Measurements from ENCODE around the gene MYLK.
"Not testable (repeated sequence)": the region's sequence is repeated elsewhere in the genome, so short reads cannot be mapped to it uniquely, and the experiment has no call there.

The MYLK gene

DNA sequence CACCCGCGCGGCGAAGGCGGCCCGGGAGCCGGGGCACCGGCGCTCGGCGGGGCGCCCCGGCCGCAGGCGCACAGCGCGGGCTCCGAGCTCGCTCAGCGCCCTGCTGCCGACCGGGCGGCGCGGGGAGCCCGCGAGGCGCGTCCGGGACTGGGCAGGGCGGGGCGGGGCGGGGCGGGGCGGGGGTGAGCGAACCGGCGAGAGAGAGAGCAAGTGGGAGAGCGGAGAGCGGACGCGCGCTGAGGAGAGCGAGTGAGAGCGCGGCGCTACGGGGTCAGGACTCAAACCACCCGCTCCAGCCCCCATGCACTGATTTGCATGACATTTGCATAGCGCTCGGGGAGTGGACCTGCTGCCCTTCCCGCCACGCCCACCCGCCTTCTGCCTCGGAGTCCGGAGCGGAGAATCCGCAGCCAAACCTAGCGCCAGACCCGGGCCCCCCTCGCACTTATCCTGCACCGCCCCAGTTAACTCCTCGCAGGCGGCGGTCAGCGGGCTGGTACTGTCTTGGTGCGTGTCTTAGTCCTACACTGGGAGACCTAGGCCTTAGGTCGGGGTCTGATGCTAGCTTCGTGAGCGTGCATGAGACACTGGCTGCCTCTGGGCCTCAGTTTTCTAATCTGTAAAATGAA is at the start of gene MYLK:
TSS of gene MYLK (minus strand) at position 130 of the 629 bp plus-strand sequence. CDS start 90,491 bp downstream, outside the sequence.
- peak; percentile 58 for DNase-seq (ENCODE audit: low read depth)

GRCh38 chr3:123930445-123930844 is 46.3 kb upstream of the MYLK start:
- no peak for DNase-seq (ENCODE audit: low read depth)

GRCh38 chr3:123929325-123929724 is 45.2 kb upstream of the MYLK start:
- no peak for DNase-seq (ENCODE audit: low read depth)

DNA sequence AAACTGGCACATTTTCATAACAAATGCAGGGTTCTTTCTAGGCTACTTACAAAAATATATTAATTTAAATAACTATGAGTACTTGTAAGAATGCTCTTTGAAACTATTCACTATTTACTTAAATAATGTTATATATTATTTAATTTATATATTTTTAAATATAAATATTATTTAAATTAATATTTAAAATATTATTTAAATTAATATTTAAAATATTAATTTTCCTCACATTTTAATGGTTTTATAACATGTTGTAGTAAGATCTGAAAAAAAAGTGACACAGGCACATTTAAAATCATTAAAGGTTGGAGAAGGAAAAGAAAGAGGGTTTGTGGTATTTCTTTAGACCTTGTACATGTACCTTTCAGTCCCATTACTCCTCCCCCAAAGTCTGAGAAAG is 42.3 kb upstream of the MYLK start:
- DNase-seq (ENCODE audit: low read depth): no peak

DNA sequence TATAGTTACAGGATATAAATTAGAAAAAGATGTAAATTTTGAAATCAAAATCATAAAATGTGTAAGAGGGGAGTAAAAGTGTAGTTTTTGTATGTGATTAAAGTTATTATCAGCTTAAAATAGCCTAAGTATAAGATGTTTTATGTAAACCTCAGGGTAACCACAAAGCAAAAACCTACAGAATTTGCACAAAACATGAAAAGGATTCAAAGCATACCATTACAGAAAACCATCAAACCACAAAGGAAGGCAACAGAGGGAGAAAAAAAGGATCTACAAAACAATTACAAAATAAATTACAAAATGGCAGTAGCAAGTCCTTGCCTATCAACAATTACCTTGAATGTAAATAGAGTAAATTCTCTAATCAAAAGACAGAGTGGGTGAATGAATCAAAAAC is 36.7 kb upstream of the MYLK start:
- DNase-seq (ENCODE audit: low read depth): no peak

DNA sequence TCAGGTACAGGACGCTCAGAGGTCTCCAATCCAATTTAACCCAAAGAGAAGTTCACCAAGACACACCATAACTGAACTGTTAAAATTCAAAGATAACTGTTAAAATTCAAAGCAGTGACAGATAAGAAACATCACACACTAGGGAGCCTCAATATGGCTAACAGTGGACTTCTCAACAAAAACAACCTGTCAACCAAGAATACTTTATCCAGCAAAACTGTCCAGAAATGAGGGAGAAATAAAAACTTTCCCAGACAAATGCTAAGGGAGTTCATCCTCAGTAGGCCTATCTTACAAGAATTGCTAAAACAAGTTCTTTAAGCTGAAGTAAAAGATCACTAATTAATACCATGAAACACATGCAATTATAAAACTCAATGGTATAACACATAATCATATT is 36.3 kb upstream of the MYLK start:
- DNase-seq (ENCODE audit: low read depth): no peak

DNA sequence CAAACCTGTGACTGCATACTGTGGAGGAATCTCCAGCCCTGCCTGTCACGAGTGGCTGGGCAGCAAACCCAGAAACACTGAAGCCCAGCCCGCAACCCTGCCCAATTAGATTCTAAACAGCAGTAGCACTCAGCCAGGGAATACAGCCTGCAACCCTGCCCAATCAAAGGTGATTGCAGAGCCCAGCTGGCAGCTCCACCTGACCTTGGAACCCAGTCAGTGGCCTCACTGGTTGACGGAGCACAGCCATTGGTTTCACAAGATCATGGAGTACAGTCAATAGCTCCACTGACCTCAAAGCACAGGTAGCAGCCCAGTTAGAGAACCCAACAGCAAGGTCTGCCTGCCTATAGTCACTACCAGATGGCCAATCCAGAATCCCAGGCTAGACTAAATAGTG is 35.2 kb upstream of the MYLK start:
- DNase-seq (ENCODE audit: low read depth): no peak

DNA sequence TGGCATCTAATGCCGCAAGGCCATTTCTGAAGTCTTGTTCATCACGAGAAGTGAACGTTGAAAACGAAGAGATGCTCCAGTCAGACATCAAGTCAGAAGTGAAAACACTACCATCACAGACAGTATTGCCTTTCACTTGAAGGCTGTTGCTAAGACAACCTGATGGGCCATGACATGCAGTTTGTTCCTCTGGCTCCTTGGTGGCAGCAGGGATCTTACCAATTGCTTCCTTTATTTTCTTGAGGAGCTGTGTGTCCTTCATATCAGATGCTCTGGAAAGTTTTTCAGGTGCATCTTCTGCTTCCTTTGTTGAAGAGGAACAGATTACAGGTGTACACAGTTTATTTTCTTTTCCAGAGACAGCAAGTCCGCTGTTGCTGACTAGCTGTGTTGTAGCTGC is 30.7 kb upstream of the MYLK start:
- DNase-seq (ENCODE audit: low read depth): no peak

DNA sequence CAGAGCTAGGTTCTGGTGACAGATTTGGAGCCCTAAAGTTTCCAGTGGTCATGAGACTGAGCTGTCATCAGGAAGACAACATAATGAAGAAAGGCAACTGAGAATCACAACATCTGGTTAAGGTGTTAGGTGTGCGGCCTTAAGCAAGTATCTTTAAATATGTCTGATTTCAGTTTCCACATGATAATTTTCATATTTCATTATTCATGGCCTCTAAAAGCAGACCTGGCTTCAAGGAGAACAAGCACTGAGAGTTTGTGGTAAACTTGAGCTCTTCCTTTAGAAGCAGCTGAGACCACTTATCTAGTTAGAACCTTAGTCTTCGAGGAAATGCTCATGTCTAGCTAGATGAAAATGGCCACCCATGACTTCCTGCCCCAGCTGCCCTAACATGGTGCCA is 25.7 kb upstream of the MYLK start:
- DNase-seq (ENCODE audit: low read depth): no peak

DNA sequence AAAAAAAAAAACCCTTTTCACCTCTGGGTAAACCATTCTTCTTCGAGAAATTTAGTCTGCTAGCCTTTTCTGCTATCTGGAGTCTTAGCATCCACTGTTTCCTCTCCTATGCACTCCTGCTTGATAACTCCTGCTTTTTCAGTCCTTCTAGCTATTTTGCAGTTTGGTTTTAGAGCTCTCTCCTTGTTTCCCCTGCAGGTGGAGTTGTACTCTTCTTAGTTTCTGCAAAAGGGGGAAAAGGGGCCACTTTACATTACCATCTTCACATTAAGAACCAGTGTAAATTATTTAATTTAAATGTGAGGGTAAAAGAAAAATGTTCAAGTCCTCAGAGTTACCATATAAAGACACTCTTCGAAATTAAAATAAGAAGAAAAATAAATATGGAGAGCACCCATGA is 23.6 kb upstream of the MYLK start:
- DNase-seq (ENCODE audit: low read depth): no peak

DNA sequence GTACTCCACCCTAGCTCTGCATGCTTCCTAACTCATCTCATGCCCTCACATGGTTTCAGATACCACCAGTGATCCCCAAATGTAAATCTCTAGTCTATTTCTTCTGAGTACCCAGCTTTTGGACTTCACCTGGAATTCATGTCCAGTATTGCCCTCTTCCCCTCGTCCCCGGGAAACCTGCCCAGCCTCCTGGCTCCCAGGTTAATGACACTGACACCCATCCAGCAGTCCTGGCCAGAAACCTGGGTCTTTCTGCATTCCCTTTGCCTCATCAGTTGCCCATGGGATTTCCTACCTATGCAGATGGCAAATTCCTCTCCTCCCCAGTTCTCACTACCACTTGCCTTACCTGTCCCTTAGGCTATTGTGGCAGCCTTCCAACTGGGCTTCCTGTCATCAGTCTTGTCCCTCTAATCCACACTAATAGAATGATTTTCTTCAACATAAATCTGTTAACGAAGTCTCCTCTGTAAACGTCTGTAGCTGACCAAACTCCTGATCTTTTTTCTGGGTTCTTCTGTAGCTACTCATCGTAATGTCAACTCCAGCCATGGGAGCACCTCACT is 15.3 kb upstream of the MYLK start:
- DNase-seq (ENCODE audit: low read depth): no peak

- DNase-seq (ENCODE audit: low read depth): no peak
Measured at GRCh38 chr3:123893012-123893411, 8.9 kb upstream of the MYLK start.

DNA sequence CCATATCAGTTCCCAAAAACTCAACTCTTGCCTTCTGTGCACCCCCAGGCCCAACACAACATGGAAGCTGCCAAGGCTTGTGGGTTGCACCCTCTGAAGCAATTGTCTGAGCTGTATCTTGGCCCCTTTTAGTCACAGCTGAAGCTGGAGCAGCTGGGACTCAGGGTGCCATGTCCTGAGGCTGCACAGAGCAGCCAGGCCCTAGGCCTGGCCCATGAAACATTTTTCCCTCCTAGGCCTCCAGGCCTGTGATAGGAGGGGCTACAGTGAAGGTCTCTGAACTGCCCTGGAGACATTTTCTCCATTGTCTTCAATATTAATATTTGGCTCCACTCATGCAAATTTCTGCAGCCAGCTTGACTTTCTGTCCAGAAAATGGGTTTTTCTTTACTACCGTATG is 8.1 kb upstream of the MYLK start:
- no peak for DNase-seq (ENCODE audit: low read depth)

DNA sequence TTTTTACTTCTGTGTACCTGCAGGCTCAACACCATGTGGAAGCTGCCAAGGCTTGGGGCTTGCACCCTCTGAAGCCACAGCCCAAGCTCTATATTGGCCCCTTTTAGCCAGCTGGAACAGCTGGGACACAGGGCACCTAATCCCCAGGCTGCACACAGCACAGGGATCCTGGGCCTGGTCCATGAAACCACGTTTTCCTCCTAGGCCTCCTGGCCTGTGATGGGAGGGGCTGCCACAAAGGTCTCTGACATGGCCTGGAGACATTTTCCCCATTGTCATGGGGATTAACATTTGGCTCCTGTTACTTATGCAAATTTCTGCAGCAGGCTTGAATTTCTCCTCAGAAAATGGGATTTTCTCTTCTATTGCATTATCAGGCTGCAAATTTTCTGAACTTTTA is 6.9 kb upstream of the MYLK start:
- DNase-seq (ENCODE audit: low read depth): not testable (repeated sequence)

DNA sequence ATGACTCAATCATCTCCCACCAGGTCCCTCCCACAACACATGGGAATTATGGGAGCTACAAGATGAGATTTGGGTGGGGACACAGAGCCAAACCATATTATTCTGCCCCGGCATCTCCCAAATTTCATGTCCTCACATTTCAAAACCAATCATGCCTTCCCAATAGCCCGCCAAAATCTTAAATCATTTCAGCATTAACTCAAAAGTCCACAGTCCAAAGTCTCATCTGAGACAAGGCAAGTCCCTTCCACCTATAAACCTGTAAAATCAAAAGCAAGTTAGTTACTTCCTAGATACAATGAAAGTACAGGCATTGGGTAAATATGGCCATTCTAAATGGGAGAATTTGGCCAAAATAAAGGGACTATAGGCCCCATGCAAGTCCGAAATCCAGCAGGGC is 6.0 kb upstream of the MYLK start:
- not testable (repeated sequence) for DNase-seq (ENCODE audit: low read depth)

GRCh38 chr3:123884993-123885392 is 861 bp upstream of the MYLK start:
- no peak for DNase-seq (ENCODE audit: low read depth)

DNA sequence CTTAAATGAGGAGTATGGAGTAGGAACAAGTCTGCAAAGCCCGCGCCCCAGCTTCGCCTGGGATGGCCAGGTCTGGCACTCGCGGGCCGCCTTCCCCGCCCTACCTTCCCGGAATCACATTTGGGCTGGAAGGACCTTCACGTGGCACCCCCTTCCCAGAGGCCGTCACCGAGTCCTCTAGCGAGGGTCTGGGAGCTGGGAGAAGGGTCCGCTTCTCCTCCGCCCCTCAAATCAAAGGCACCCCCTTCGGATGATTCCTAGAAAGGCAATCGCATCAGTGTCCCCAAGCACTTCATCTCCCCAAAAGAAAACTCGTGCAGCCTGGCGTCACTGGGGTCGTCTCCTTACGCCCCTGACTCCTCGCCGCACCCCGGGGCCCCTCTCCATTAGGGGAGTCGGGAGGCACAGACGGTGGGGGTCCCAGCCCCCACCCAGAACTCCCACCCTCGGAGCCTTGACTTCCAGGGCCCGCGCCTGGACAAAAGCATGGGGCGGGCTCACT is 380 bp downstream of the MYLK start:
- no peak for DNase-seq (ENCODE audit: low read depth)

GRCh38 chr3:123883111-123883510 is 1.0 kb downstream of the MYLK start:
- no peak for DNase-seq (ENCODE audit: low read depth)

- no peak for DNase-seq (ENCODE audit: low read depth)
Measured at GRCh38 chr3:123881771-123882170, 2.4 kb downstream of the MYLK start.

DNA sequence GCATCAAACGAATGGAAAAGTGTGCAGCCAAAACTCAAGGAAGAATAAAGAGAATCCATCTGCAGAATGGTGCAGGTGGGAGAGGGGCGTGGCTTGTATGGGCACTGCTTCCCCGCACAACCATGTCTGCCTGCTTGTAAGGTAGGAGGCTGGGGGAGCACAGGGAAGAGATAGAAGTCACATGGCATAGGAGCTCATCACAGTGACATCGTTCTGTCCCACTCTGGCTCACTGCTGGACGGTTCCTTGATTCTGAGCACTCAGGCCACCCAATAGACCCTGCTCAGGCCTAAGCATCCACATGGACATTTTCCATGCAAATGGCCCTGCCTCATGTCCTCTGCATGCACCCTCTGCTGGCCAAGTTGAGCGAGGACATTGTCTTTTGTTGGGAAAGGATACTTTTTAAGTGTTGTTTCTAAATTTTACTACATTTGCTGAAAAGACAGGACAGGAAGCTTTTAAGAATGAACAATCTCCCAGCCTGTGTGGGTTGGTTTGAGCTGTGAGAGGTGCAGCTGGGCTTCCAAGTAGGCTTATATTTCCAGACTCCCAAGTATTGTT is 3.1 kb downstream of the MYLK start:
- DNase-seq (ENCODE audit: low read depth): no peak

DNA sequence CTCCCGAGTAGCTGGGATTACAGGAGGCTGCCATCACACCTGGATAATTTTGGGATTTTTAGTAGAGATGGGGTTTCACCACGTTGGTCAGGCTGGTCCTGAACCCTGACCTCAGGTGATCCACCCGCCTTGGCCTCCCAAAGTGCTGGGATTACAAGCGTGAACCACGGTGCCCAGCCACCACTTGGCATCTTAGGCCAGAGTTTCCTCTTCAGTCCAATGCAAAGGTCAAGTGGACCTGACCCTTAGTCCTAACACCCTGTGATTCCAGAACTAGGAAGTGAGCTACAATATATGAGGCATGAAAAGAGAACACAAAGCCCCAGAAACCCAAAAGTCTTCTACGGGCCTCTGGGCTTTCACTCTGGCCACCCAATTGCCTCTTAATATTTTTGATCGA is 5.3 kb downstream of the MYLK start:
- DNase-seq (ENCODE audit: low read depth): no peak

DNA sequence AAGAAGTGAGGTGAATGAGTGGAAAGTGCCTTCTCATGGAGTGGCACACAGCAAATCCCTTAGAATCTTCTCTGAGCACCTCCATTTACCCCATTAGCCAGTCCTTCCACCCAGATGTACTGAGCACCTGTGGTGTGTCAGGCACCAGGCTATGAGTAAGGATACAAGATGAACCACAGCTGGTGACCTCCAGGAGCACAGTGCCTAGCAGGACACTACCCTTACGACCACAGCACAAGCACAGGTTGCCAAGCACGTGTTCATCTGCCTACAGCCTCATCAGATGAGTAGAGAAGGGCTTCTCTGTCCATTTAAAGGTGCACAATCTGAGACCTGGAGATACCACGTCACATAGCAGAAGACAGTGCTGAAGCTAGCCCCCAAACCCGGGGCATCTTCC is 6.2 kb downstream of the MYLK start:
- DNase-seq (ENCODE audit: low read depth): no peak

- DNase-seq (ENCODE audit: low read depth): no peak
Measured at GRCh38 chr3:123877466-123877865, 6.7 kb downstream of the MYLK start.

DNA sequence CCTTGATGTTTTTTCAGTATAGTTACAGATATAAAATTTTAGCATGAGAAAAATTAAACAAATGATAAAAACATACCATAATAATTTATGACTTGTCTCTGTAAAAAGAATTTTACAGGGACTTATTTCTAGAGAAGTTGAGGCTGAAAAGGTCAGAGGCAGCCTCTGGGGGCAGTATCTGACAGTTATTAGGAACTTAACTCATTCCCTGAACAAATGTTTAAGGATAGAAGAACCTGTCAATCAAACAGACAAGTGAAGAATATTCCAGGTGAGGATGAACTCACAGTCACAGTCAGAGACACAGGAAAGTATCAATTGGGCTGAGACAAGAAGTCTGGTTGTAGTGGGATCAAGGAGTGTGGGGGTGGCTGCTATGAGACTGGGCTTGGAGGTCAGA is 7.3 kb downstream of the MYLK start:
- DNase-seq (ENCODE audit: low read depth): no peak

Measured in HS-5 (cell line).